Keratinocyte (primary cell): ENCODE measurements around the gene DBP.

ENCODE experiments used
- CTCF ChIP-seq, 3 experiments: IDR thresholded peaks in 1 of 3; conservative IDR thresholded peaks in 1 of 3; optimal IDR thresholded peaks in 1 of 3; 2 replicates in 2 of 3; 3 replicates in 1 of 3; pipeline versions ENCODE3 to v1.5.1; 2011; ENCODE audit warnings: low read length in 3 of 3, mild to moderate bottlenecking in 3 of 3, moderate library complexity in 2 of 3, control low read depth in 1 of 3, inconsistent platforms in 1 of 3; ENCODE audit not compliant: insufficient read depth in 2 of 3; ENCODE audit errors: extremely low read depth in 1 of 3
- EZH2 ChIP-seq: IDR thresholded peaks from one replicate; pipeline ENCODE4 v1.6.1; 2012; ENCODE audit warnings: inconsistent platforms, mild to moderate bottlenecking, low read length, moderate library complexity

- TF ChIP-seq CTCF (optimal IDR thresholded peaks at IDR 0.05 in 1 of 3, IDR thresholded peaks at IDR 0.05 in 1 of 3, conservative IDR thresholded peaks at IDR 0.05 in 1 of 3; ENCODE audit: extremely low read depth in 1 of 3, insufficient read depth in 2 of 3, low read length in 3 of 3) (no peak), EZH2 (no peak)
These were observed 27.5 kb downstream of the DBP start for GRCh38 chr19:48609571-48610108.
